Brain pericyte (primary cell): ENCODE data around the gene TPM3.
A peak's percentile ranks its signal among the peaks of the same experiment; 100 is the strongest.
"Not testable (repeated sequence)": the region's sequence is repeated elsewhere in the genome, so short reads cannot be mapped to it uniquely, and the experiment has no call there.

Experiments used
- DNase-seq: peaks from one replicate; pipeline ENCODE4 v3.0.0-alpha.2; 2012; ENCODE audit warnings: low read depth, low spot score

The TPM3 gene

GRCh38 chr1:154191990-154192461, at the start of gene TPM3:
Gene TPM3, minus strand, starts transcription at chr1:154192100. Its CDS starts 82 bp downstream, at chr1:154192018.
- DNase-seq = no peak

- no peak for DNase-seq
Observed at GRCh38 chr1:154240294-154240833, 48.5 kb upstream of the TPM3 start.

DNA sequence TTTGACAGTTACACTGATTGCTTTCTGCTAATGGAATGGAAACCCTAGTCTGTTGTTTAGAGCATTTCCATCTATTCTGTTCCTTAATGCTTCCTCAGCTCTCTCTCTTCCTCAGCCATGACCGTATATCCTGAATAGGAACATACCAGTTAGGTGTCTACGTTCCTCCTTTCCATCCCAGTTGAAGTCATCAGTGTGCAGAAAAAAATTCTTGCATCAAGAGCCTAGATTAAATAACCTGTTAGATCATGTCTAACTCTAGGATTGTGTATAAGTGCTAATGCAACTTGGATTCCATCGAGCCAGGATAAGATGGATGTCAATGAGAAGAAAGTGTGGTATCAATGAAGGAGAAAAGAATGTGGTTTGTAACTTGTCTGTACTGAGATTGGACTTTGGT, 47.6 kb upstream of the TPM3 start:
- no peak for DNase-seq

DNA sequence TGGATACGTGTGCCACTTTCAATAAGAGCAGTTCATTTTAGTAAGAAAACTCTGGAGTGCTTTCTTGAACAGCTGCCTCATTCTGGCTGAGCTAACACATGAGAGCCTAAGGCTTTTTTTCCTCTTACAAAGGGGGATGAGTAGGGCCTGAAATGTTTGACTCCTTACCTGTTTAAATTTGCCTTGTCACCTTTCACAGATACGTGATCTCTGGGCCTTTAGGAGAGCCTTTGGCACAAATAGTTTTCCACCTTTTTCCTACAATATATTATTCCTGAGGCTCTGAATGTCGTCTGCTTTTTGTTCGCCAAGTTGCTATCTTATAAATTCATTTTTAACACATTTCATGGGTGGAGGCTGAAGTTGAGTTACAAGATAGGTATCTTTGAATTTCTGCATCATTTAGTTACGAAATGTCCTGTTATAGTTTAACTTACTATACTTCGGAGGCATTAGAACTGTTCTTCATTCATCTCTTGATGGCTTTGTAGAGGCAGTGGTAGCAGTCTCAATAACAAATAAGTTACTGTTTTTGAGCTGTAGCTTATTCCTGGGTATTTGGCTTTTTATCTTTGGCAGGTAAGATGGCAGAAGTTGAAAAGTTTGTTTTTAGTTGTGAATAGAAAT, 46.1 kb upstream of the TPM3 start:
- no peak for DNase-seq

- DNase-seq = no peak
Observed at GRCh38 chr1:154237435-154237834, 45.5 kb upstream of the TPM3 start.

DNA sequence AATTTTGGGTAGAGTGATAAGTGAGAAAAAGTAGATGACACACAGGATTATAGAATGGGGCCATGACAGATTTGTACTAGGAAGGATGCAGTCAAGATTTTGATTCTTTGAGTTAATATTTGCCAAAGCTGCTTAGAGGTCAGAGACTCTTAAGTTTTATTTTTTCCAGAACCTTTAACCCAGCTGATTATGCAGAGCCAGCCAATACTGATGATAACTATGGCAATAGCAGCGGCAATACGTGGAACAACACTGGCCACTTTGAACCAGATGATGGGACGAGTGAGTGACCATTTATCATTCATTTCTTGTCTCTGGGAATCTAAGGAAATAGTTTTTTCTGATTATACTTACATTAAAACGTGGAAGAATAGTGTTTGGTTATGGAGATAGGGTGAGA, 45.0 kb upstream of the TPM3 start:
- DNase-seq = no peak

GRCh38 chr1:154233127-154233526, 41.2 kb upstream of the TPM3 start:
- not testable (repeated sequence) for DNase-seq

GRCh38 chr1:154231112-154231511, 39.2 kb upstream of the TPM3 start:
- not testable (repeated sequence) for DNase-seq

- DNase-seq = no peak
Observed at GRCh38 chr1:154225370-154225769, 33.5 kb upstream of the TPM3 start.

GRCh38 chr1:154223621-154224020, 31.7 kb upstream of the TPM3 start:
- DNase-seq = no peak

DNA sequence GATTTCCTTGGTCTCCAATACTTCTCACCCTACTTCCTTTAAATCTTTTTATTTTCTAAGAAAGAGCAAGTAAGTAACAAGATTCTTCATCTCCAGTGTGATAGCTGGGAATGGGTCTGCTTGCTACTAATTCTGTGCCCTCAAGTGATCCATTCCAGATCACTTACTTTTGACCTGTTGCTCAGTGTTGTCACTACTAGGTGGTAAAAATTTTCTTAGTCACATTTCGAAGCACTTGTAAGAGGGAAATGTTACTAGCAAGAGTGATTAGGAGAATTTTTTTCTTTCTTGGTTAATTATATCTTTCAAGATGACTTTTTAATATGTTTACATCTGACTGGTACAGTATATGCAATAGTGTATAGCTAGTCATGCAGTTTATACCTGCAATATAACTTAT, 31.0 kb upstream of the TPM3 start:
- no peak for DNase-seq

DNA sequence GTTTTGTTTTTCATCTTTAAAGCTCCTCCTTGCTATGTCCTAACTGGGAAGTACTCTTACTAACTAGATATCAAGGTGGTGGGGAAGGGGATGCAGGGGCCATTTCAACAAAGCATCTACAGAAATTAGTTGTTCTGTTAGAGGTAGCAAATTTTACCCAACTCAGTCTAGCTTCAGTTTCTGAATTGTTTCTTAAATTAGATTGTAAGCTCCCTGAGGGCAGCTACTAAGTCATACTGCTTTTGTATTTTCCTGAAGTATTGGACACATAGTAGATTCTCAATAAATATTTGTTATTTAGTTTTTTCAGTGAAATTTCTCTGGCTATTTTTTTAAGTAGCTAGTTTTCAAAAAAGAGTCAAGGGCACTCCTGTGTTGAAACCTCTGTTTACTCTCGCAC, 30.6 kb upstream of the TPM3 start:
- DNase-seq = no peak

DNA sequence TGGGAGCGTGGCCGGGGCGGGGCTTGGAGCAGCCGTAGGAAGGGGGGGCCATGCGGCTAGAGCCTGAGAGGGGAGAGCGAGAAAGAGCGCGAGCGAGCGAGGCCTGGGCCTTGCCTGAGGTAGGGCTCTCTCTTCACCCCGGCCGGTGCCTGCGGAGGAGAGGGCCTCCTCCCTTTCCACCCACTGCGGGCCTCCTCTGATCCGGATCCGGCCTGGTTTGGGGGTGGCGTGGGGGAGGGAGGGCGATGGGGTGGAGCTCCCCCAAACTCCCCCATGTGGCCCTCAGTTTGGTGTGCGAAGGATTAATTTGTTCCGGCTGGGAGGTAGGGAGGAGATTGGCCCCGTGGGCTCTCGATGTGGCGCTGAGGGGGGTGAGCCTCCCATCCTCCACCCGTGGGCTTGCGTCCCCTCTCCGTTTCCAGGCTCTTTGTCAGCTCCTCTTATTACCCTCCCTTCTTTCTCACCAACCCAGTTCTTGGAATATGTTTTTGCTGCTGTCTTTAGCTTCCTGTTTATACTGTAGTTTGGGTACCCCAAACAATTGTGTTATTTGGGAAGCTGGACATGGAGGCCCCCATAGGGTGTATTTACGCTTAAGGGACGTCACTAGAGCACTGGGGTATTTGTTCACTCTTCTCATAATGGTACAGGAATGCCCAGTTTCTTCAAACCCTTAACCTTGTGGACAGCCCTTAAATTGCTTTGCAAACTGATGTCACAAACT, 29.5 kb upstream of the TPM3 start:
- DNase-seq = peak; percentile 70

GRCh38 chr1:154220970-154221277, 29.0 kb upstream of the TPM3 start:
- DNase-seq = no peak

GRCh38 chr1:154220071-154220969, 28.4 kb upstream of the TPM3 start, which contains the start of gene UBAP2L:
Gene UBAP2L, plus strand, starts transcription at chr1:154220955. Its CDS starts 4,169 bp downstream, at chr1:154225124.
- peak; percentile 100 for DNase-seq

GRCh38 chr1:154219541-154219940, 27.6 kb upstream of the TPM3 start:
- DNase-seq = no peak

DNA sequence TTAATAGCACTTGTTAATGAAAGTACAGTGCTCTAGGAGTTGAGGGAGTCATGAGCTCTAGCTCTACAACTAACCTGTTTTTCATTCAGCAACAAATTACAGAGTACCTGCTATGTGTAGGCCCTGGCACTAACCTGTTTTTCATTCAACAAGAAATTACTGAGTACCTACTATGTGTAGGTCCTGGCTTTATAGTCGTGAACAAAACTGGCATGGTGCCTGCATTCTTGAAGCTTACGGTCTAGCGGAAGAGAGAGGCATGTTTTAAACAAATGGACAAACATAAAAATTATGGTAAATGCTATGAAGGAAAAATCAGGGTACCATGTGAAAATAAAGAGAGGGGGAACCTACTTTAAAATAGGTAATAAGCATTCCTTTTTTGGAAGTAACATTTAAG, 26.6 kb upstream of the TPM3 start:
- DNase-seq = no peak

- DNase-seq = no peak
Observed at GRCh38 chr1:154213274-154213673, 21.4 kb upstream of the TPM3 start.

GRCh38 chr1:154212083-154212482, 20.2 kb upstream of the TPM3 start:
- no peak for DNase-seq

DNA sequence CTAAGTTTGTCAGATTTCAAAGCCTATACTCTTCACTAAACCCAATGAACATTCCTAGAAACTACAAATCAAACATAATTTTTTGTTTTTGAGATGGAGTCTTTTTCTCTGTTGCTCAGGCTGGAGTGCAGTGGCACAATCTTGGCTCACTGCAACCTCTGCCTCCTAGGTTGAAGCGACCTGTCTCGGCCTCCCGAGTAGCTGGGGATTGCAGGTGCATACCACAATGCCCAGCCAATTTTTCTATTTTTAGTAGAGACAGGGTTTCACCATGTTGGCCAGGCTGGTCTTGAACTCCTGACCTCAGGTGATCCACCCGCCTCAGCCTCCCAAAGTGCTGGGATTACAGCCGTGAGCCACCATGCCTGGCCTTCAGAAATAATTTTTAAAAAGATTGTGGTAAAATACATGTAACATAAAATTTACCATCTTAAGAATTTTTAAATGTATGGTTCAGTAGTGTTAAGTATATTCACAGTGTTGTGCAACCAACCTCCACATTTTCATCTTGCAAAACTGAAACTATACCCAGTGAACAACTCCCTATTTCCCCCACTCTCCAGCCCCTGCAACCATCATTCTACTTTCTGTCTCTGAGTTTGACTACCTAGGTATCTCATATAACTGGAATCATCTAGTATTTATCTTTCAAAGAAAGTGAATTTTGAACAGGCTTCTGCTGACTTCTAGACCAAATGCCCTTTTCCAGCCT, 16.9 kb upstream of the TPM3 start:
- DNase-seq = no peak

DNA sequence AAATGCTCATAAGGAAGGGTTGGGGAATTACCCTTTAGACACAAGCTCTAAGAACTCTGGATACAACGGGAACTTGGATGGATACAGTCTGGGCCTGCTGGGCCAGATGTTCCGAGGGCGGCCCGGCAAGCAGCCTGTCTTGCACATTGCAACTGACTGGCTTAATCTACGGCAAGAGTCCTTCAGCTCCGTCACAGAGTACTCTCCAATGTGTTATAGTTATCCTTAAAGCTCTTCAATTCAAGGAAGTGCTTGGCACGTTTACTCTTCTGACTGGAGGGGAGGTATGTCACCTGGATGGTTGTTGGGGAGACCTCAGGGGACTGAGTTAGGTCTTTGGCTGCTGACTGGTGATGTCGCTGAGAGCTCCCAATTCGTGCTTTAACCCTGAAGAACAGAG, 15.4 kb upstream of the TPM3 start:
- no peak for DNase-seq
